RPMI7951 (cell line): ENCODE data around the gene IQSEC1. TPM values are rescaled to one million over a fixed set of nuclear protein-coding genes. Genes with fewer than 3 reads are reported as not detected.

Experiments
- DNase-seq: peaks from one replicate; pipeline ENCODE4 v3.0.0-alpha.2; 2012; ENCODE audit warnings: low read depth
- total RNA-seq: library from RNA; depleted of rRNA; stranded (reverse); fragments of >200 nt; shearing (Covaris generic); gene quantifications from 2 replicates; pipeline ENCODE4 v1.2.3, GENCODE V29; 2014

IQSEC1 gene
- total RNA-seq, 1 experiment from 2014 or later = 8.1 TPM

DNA sequence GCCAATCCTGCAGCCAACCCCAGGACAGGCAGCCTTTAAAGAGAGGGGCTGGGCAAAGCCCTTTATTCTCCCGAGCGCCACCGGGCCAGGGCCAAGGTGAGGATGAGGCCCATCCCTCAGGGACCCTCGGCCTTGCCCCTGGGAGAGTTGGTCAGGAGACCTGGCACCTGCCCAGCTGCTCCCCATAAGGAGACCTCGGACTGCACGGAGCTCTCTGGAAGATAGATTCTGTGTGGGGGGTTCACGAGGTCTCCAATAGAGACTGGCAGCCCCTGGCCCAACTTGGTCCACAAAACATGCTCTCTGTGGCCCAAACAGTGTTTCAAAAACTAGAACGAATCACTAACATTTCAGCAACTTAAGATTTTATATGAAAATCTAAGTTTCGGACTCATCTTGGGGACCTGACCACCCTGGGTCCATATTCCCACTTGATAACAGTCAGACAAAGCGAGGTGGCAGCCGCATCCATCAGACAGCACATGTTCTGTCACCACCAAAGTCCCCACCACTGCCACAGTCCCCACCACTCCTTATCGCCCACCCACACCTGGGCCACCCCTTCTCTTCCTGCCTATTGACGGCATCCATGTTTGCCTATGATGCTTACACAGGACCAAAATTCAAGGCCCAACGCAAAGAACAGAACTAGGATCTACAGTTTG, 117.4 kb downstream of the IQSEC1 start:
- no peak for DNase-seq

- no peak for DNase-seq
These were observed 118.2 kb downstream of the IQSEC1 start for GRCh38 chr3:12954891-12955650.

GRCh38 chr3:12954180-12954579, 119.0 kb downstream of the IQSEC1 start:
- no peak for DNase-seq

DNA sequence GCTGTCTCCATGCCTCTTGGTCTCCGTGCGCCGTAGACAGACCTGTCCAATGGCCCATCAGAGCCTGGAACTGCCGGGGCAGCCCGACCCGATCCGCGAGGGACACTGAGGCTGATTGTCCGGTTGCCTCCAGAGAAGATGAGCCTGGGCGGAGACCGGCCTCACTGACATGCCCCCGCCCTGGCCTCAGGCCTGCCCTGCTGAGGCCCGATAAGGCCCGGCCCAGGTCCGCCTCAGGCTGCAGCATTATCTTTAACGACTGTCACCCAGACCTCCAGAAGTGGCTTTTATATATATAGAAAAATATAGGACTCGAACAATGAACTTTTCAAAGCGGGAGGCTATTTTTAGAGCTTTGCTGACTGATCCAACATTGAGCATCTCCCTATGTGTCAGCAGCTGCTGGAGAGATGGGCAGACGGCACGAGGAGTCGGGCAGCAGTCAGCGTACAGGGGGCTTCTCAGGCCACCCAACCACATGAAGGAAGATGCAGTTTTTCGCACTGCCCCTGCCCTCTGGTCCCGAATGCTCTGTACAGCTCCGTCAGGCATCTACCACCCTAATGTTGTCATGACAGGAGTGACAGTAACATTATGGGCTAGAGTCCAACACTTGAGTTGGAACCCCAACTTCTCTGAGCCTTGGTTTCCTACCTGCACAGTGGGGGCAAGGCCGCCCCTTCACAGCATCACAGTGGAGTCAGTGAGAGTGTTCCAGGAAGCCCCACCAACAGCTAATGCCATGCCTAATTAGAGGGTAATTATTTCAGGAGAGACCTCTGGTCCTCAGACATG, 119.8 kb downstream of the IQSEC1 start:
- no peak for DNase-seq

DNA sequence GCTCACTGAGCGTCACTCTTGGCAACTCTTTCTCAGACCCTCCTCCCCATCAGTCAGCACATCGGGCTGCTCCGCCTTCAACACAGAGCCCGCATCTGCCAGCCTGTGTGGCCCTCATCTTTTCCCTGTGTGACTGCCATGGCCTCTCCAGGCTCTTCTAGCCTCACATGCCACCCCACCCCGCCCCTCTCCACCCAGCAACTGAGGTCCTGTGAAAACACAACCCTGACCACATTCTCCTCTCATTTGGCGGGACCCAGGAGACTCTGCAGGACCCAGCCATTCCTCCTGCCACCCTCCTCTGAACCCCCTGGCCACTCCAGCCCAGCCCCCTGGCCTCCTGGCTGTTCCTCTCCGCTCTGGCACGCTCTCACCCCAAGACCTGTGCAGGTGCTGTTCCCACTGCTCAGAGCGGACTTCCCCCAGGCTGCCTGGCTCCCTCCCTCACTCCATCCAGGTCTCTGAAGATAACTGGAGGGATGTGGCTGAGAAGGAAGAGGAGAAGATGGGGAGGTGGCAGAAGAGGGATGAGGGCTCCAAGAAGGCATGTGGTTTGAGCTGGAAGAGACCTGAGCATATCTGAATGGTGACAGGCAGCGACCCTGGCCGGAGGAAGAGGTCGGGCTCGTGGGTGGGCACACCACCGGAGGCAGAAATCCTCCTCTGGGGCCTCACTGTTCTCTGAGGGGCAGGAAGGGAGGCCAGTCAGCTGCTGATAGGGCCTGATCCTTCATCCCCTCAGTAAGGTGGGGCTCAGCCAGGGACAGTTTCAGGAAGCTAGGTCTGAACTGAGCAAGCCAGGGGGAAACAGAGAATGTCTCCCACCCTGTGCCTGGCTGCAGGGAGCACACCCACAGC, 120.7 kb downstream of the IQSEC1 start:
- DNase-seq = no peak

DNA sequence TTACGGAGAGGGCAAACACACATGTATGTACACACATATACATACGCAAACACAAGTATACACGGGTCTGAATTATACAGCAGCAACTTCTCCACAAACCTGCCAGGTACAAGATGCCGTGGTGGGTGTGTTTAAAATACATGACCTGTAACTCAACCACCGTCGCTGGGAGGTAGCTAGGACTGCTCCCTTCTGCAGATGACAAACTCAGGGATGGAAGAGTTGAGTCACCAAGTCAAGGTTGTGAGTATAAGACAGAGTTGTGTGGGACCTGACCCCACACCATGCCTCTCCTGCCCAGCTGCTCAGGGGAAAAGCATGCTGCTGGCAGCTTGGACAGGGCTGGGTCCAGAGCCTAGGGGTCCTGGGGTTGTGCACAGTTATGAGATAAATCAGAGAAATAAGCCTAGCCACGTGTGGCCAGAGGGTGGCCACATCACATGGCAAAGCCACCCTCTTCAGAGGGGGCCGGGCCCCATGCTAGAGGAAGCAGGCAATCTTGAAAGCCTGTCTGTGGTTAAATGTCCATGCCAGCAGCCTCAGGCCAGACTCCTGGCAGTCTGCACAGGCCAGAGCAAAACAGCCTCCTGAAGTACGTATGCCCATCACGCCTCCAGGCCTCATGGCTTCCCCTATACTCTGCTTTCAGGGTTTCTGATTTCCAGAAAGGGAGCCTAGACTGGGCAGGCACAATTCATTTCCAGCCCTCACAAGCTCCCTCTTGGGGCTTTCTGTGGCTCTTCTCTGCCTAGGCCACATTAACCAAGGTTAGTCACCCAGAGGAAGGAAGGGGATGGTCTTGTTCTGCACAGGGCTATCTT, 124.1 kb downstream of the IQSEC1 start:
- DNase-seq = peak; percentile 95

- peak; percentile 79 for DNase-seq
These were observed 124.9 kb downstream of the IQSEC1 start for GRCh38 chr3:12948371-12948770.

GRCh38 chr3:12947504-12948369, 125.5 kb downstream of the IQSEC1 start:
- DNase-seq = peak; percentile 88

DNA sequence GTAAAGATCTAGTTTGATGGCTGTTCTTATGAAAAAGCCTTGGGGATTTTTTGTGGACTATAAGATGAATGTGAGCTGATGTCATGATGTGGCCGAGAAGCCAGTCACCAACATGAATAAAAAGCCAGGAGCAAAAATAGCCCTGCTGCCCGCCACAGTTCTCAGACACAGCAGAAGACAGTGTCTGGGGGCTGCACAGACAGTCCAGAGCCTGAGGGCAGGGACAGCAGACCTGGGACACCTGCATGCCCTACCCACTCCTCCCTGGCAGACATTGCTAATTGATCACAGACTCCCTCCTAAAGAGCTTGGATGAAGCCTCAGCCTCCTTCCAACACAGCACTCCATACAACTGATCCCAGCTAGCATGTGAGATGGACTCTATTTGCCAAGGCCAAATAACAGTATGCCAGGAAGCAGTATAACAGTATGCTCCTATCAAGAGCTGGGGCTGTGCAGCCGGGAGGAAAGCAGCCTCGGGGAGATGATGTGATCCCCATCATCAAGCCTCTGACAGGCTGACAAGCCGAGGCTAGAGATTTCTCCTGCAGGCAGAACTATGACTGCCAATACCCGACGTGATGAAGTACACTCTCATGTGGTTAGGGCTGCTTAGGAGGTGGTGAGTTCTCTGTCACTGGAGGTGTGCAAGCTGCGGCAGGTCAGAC, 126.4 kb downstream of the IQSEC1 start:
- peak; percentile 64 for DNase-seq

- DNase-seq = no peak
These were observed 127.0 kb downstream of the IQSEC1 start for GRCh38 chr3:12946251-12946648.

GRCh38 chr3:12944849-12945248, 128.4 kb downstream of the IQSEC1 start:
- no peak for DNase-seq

DNA sequence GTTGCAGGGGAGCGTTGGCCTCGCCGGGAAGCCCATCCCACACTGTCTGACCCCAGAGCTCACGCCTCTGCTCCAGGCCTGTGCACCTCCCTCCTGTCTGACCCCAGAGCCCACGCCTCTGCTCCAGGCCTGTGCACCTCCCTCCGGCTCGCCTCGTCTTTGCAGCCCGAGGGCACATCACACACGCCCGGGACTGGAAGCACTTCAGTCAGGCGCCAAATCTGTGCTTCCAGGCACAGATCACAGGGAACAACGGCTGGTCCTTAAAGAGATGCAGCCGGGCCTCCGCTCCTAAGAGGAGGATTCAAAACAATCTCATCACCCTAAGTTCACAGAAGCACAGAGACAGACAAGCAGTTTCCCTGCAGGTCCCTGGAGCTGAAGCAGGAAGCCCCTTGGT, 128.8 kb downstream of the IQSEC1 start:
- DNase-seq = peak; percentile 21

DNA sequence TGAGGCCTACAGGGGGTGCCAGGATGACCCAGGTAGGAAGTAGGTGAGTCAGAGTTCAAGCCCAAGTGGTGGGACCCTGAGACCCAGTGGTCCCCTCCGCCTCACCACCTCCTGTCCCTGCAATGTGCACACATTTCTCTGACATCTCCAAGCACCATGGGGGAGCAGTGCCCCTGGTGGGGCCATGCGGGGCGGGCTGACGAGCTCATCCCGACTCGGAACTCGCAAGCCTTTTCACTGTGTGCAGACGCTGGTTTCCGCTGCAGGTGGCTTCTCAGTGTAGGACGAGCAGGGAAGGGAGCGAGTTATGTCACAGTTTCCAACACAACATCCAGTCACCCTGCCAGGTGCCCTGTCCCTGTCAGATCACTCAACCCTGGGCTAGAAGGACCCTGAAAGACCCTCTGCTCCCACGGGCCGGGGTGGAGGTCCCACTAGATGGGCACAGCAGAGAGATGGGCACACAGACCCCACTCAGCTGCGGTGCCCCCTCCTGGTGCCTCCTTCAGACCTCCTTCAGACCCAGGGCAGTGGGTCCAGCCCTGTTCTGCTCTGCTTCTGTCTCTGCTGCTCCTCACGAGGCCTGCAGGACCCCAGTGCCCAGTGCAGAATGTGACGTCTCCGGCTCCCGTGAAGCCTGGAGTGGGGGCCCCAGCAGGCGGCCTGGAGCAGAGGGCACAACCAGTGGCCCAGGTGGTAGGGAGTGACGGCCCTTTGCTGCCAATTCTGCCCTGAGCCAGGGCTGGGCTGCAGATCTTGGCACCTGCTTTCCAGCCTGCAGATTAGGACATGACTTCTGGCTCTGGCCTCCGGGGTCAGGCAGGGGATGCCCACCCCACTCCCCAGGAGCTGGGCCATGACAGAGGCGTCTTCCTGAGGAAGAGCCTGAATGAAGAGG, 129.9 kb downstream of the IQSEC1 start:
- no peak for DNase-seq

DNA sequence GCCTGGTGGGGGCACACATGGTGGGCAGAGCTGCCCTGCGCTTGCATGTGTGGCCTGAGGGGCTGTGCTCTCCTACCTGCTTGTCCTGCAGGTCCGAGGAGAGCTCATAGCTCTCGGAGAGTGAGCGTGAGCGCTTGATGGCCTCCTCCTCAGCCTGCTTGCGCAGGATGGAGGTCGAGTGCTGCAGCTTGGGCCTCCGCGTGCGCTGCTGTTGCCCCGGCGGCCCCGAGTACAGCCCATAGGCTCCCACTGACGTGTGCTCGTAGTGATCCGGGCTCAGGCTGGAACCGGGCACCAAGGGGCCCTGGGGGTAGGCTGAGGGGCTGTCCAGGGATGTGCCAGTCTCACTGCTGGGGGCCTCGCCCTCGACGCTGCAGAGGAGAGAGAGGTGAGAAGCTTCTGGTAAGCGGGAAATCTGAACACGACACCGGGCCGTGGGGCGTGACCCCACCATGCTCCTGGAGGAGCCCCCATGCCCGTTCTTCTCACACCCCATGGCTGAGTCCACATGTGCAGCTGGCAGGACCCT, 131.7 kb downstream of the IQSEC1 start:
- no peak for DNase-seq

DNA sequence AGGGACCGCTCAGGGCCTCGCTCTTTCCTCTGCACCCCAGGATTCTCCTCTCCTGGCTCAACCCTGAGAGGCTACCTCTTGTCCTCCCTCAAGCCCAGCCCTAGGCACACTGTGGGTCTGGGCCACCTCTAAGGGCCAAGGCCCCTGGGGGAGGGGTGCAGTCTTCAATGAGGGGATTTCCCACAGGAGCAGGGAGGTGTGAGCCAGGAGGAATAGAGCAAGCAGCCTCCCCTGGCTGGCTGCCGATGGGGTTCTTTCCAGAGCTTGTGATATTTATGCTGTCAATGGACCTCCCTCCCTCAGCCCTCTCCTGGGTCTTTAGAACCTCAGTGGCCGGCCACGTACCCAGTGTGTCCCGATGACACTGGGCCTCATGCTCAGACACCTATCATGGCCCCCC, 132.4 kb downstream of the IQSEC1 start:
- no peak for DNase-seq

DNA sequence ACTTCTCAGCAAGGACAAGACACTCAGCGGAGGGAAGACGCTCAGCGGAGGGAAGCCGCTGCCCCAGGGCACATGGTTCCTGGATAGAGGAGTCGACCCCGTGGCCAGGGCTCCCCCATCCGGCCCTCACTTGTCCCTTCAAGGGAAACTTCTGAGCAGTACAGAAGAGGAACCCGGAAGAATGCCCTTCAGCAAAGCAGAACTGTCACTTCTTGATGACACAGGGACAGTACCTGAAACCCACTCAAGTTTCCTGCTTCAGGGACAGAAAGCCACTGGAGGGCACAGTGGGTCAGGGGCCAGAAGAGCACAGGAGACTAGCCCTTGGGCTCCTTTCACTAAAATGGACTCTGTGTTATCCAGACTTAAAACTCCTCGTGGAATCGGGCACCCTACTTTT, 134.1 kb downstream of the IQSEC1 start:
- DNase-seq = no peak

- no peak for DNase-seq
These were observed 134.9 kb downstream of the IQSEC1 start for GRCh38 chr3:12938258-12938711.
